GM18909 (cell line): ENCODE measurements around the gene GUCY1A1.

Source experiments
- ATAC-seq: cut with Tn5 transposase; IDR thresholded peaks from one replicate; pipeline ENCODE4 v1.9.1; 2021; ENCODE audit warnings: mild to moderate bottlenecking; ENCODE audit not compliant: unreplicated experiment, poor library complexity

The GUCY1A1 gene

DNA sequence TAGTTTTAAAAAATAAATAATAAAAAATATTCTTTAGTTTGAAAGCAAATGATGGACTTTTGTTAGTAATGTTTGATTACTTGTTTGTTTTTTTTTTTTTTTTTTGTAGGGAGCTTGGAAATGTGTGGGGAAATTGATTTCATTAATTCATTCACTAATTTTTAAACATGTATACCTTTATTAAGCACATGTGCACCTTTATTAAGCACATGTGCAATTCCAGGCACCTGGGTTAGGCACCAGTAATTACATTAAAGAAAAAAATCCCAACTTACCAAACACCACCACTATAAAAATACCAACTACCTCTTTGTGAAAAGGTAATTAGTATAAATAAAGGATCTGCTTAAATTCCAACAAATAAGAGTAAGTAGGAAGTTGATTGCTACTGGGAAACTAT lies 101.7 kb downstream of the GUCY1A1 start:
- ATAC-seq = no peak

DNA sequence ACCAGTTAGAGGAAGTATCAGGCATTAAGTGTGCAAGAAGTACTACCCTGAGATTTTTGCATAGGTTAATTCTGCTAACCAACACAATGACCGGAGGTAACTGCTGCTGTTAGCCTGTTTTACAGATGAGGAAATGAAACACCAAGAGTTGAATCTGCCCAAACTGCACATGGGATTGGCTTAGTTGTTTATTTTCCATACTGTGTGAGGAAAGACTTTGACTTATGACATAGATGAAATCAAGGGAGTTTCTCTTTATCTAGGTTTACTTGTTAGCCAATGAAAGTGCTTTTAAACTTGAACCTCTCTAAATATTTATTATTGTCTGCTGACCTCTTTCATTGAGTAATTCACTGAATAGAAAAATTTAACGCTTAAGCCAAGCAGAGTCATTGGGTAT lies 102.4 kb downstream of the GUCY1A1 start:
- peak; percentile 91 for ATAC-seq

DNA sequence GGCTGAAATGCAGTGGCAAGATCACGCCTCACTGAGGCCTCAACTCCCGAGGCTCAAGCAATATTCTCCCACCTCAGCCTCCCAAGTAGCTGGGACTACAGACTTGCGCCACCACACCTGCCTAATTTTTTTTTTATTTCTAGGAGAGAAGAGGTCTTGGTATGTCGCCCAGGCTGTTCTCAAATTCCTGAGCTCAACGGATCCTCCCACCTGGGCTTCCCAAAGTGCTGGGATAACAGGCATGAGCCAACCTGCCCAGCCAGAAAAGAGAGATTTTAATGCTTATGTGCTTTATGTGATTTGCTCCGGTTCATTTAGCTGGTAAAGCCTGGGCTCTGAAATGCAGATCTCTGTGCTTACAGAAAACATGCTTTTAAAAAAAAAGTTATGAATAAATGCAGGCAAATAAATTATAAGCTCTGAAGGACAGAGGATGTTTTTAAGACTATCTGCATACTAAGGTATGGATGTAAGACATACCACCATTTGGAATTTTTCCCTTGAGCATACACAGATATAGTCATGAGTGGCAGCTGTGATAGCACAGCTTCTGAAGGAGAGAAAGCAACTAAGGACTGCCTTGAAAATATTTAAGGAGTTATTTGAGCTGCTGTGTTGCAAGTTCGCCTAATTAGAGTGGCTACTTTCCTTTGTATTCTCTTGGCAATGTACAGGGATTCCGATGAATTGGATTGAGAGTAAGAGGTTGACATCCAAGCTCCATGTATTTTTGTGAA lies 106.0 kb downstream of the GUCY1A1 start:
- ATAC-seq = no peak

DNA sequence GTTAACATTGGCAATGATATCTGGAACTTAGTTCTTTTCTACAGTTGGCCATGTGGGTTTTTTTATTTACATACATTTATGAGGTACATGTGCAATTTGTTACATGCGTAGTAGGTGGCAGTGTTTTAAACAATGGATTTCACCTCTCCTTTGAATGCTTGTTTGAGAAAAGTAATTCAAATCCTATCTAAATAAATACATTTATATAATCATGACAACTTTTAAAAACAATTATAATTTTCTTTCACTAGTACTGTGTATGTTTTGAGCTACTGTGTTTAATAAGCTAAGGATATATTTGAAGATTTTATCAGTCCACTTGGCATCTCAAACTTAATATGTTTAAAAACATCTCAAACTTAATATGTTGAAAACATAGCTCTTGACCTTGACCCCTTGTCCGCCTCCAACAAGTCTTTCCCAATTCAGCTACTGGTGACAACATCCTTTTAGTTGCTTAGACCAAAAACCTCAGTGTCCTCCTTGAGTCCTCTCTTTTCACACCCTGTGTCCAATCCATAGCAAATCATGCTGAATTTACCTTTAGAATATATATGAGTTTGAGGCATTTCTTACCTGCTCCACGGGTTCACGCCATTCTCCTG lies 106.7 kb downstream of the GUCY1A1 start:
- ATAC-seq = no peak

DNA sequence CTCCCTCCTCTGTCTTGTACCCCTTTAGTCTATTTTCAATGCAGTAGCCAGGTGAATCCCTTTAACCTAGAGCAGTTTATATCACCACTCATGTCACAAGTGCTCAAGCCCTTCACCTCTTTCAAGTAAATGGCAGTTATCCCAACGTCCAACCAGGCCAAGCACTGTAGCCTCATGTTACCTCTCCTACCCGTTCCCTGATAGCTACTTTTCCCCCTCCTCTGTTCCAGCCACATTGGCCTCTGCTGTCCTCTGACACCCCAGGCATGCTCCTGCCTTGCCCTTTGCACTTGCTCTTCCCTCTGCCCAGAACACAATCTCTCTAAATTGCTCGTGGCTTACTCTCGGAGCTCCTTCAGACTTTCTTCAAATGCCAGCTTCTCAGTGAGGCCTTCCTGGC lies 107.4 kb downstream of the GUCY1A1 start:
- no peak for ATAC-seq

DNA sequence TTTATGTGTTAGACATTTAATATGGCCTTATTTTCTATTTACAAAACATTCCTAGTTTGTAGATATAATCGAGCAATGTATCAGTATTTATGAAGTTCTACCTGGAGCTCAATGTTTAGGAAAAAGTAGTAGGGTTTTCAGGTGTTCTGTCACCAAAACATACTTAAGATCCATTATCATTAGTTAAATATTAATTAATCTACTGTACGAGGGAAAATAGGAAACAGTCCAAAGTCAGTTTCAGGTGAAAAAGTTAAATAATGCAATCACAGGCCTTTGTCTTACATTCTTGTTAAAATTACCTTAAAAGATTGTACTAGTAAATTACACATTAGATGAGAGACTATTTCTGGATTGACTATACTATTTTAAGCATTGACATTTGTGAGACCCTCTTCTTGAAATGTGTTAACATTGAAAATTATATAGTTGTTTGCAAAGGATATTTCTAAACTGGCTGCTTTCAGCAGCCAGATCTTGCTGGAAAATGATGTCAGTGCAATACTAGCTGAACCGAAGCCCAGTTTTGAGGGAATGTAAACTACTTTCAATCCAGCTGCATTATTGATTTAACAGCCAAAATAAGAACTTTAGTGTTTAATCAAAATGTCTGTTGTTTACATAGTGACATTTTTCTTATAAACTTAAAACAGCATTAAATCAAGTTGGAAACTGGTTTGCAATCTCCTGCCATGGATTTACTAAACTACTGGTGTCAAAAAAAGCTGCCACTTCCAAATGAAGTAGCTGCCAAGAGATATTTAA lies 111.5 kb downstream of the GUCY1A1 start:
- no peak for ATAC-seq

DNA sequence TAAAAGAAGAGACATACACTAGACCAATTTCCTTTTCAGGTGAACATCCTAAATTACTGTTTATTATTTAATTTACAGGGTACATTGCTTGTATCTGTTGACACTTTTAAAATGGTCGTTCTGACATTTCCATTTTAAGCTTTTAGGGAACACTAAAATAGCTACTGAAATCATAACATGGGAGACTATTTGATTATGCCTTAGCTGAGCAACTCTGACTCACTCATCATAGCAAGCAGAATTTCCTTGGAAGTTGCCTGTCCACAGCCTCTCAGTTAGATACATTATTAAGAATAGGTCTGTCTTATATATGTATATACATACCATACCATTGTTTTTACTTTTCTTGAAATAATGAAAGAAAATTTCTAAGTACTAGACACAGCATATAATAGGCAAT lies 114.1 kb downstream of the GUCY1A1 start:
- no peak for ATAC-seq

DNA sequence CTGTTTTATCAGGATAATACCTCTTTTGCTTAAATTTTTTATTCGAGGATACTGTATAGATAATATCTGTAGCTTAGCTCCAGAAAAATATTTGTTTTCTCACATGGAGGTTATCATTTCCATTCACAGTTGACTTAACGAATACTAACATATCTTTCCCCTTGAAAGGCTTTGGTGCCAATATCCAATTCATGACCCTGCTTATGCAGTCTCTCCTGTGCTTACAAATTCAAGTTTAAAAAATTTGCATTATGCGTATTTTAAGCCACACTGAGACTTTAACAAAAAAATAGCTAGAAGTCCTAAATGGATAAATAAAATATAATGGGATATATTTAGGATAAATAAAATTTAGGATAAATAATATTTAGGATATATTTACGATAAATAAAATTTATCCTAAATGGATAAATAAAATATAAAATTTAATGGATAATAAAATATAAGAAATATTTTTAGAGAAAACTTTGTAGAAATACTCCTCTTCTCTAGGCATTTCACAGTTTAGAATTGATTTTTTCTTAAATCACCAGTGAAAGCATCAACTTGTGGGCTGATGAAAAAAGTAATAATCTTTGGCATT lies 114.7 kb downstream of the GUCY1A1 start:
- ATAC-seq = no peak
